Erythroblast (primary cell): ENCODE results near the gene LINGO1.

ENCODE experiments used
- DNase-seq, 2 experiments: peaks; one replicate each; lab custom pipeline; 2025; lab: John Stamatoyannopoulos, UW
- GATA1 ChIP-seq: IDR thresholded peaks from 2 replicates; pipeline ENCODE4 v1.6.1; 2011; ENCODE audit warnings: low read depth, mild to moderate bottlenecking, control low read depth, low read length, moderate library complexity
- POLR2A ChIP-seq: IDR thresholded peaks from 2 replicates; pipeline ENCODE4 v1.6.1; 2011; ENCODE audit warnings: mild to moderate bottlenecking, low read length

The LINGO1 gene

GRCh38 chr15:77631745-77632533 lies 773 bp downstream of the LINGO1 start:
- TF ChIP-seq GATA1 (no peak), POLR2A (no peak)
- DNase-seq = no peak

GRCh38 chr15:77630956-77631744 lies 1.6 kb downstream of the LINGO1 start:
- DNase-seq = no peak
- TF ChIP-seq GATA1 = no peak
- TF ChIP-seq POLR2A = no peak

- DNase-seq = no peak
- TF ChIP-seq GATA1 (no peak), POLR2A (no peak)
These were observed 2.7 kb downstream of the LINGO1 start for GRCh38 chr15:77630056-77630455.

GRCh38 chr15:77629070-77630030 lies 3.4 kb downstream of the LINGO1 start:
- TF ChIP-seq POLR2A (no peak), GATA1 (no peak)
- DNase-seq = no peak

GRCh38 chr15:77628010-77628409 lies 4.7 kb downstream of the LINGO1 start:
- DNase-seq = no peak
- no peak for TF ChIP-seq GATA1
- no peak for TF ChIP-seq POLR2A

- TF ChIP-seq POLR2A = no peak
- no peak for DNase-seq
These were observed 5.1 kb downstream of the LINGO1 start for GRCh38 chr15:77627581-77627980.

- DNase-seq = no peak
- TF ChIP-seq POLR2A (no peak), GATA1 (no peak)
These were observed 5.6 kb downstream of the LINGO1 start for GRCh38 chr15:77627067-77627466.

GRCh38 chr15:77626002-77626401 lies 6.7 kb downstream of the LINGO1 start:
- no peak for TF ChIP-seq POLR2A
- no peak for TF ChIP-seq GATA1
- no peak for DNase-seq

- DNase-seq = no peak
- TF ChIP-seq GATA1 = no peak
- TF ChIP-seq POLR2A = no peak
These were observed 7.3 kb downstream of the LINGO1 start for GRCh38 chr15:77625376-77625775.

- TF ChIP-seq GATA1 (no peak), POLR2A (no peak)
- no peak for DNase-seq
These were observed 7.8 kb downstream of the LINGO1 start for GRCh38 chr15:77624868-77625267.

- DNase-seq = no peak
- TF ChIP-seq POLR2A (no peak), GATA1 (no peak)
These were observed 8.8 kb downstream of the LINGO1 start for GRCh38 chr15:77623755-77624524.

- no peak for DNase-seq
- TF ChIP-seq POLR2A = no peak
- no peak for TF ChIP-seq GATA1
These were observed 9.6 kb downstream of the LINGO1 start for GRCh38 chr15:77622934-77623754.
